Stimulated activated CD4-positive, alpha-beta T cell treated with anti-CD3 and anti-CD28 coated beads, TNF-alpha, amount 100 ng/mL, for 48 hours (primary cell): ENCODE results near the gene RASA3.
"Not testable (repeated sequence)": the region's sequence is repeated elsewhere in the genome, so short reads cannot be mapped to it uniquely, and the experiment has no call there.

Experiments
- DNase-seq, 3 donors: peaks; one replicate each; pipeline ENCODE4 v3.0.0-alpha.2; 2020; ENCODE audit warnings: low read depth in 3 of 3

RASA3 gene

GRCh38 chr13:114142640-114143490 is 10.4 kb upstream of the RASA3 start:
- DNase-seq: no peak

GRCh38 chr13:114142137-114142550 is 9.7 kb upstream of the RASA3 start:
- no peak for DNase-seq

- DNase-seq: no peak
Observed at GRCh38 chr13:114141261-114141996, 9.0 kb upstream of the RASA3 start.

- no peak for DNase-seq
Observed at GRCh38 chr13:114140906-114141250, 8.5 kb upstream of the RASA3 start.

GRCh38 chr13:114140131-114140905 is 7.9 kb upstream of the RASA3 start:
- no peak for DNase-seq

GRCh38 chr13:114136576-114136975 is 4.2 kb upstream of the RASA3 start:
- DNase-seq: no peak

GRCh38 chr13:114135731-114136171 is 3.3 kb upstream of the RASA3 start:
- DNase-seq: no peak

- no peak for DNase-seq
Observed at GRCh38 chr13:114134944-114135610, 2.7 kb upstream of the RASA3 start.

GRCh38 chr13:114134111-114134943 is 1.9 kb upstream of the RASA3 start:
- no peak for DNase-seq

- DNase-seq: not testable (repeated sequence)
Observed at GRCh38 chr13:114133552-114133951, 1.1 kb upstream of the RASA3 start.

GRCh38 chr13:114133126-114133525 is 703 bp upstream of the RASA3 start:
- not testable (repeated sequence) for DNase-seq

- DNase-seq: no peak
Observed at GRCh38 chr13:114131583-114132418, 622 bp downstream of the RASA3 start.

- DNase-seq: peak in 1 of 3 donors; percentile 38
Observed at GRCh38 chr13:114130837-114131582, 1.4 kb downstream of the RASA3 start.

- no peak for DNase-seq
Observed at GRCh38 chr13:114130131-114130836, 2.1 kb downstream of the RASA3 start.

GRCh38 chr13:114129649-114130062 is 2.8 kb downstream of the RASA3 start:
- no peak for DNase-seq

GRCh38 chr13:114128624-114129522 is 3.5 kb downstream of the RASA3 start:
- peak; percentile 79 to 86 (median 81) for DNase-seq

GRCh38 chr13:114128348-114128623 is 4.1 kb downstream of the RASA3 start:
- DNase-seq: no peak
